ENCODE results near the gene NCAPH2. TPM values are rescaled to one million over a fixed set of nuclear protein-coding genes. Genes with fewer than 3 reads are reported as not detected.

Gene NCAPH2
- total RNA-seq, 2 donors from 2014 or later, result 43.7 to 59.6 TPM

GRCh38 chr22:50568626-50569025 lies 60.6 kb downstream of the NCAPH2 start:
- Histone ChIP-seq H3K27me3 (replicated peaks; ENCODE audit: insufficient read depth) (no peaks in the 10 kb centered on the region), H3K9me3 (no peaks in the 10 kb centered on the region), H3K4me1 (replicated peaks) (no peaks in the 10 kb centered on the region), H3K4me3 (no peak overlapping the region), H3K27ac (no peak overlapping the region), H3K36me3 (no peaks in the 10 kb centered on the region)
- no peak for DNase-seq (ENCODE audit: low spot score)
- intact Hi-C loops (cut with DNase I), result no loop called here
- TF ChIP-seq POLR2A (IDR thresholded peaks at IDR 0.05) (no peak), POLR2AphosphoS5 (IDR thresholded peaks at IDR 0.05) (no peak)
- TF ChIP-seq, protein P1, sequence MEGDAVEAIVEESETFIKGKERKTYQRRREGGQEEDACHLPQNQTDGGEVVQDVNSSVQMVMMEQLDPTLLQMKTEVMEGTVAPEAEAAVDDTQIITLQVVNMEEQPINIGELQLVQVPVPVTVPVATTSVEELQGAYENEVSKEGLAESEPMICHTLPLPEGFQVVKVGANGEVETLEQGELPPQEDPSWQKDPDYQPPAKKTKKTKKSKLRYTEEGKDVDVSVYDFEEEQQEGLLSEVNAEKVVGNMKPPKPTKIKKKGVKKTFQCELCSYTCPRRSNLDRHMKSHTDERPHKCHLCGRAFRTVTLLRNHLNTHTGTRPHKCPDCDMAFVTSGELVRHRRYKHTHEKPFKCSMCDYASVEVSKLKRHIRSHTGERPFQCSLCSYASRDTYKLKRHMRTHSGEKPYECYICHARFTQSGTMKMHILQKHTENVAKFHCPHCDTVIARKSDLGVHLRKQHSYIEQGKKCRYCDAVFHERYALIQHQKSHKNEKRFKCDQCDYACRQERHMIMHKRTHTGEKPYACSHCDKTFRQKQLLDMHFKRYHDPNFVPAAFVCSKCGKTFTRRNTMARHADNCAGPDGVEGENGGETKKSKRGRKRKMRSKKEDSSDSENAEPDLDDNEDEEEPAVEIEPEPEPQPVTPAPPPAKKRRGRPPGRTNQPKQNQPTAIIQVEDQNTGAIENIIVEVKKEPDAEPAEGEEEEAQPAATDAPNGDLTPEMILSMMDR (IDR thresholded peaks at IDR 0.05), result no peak
- 71% methylated on average over 7 of the region's 7 CpGs for WGBS

- intact Hi-C loops (cut with DNase I), result no loop called here
- DNase-seq (ENCODE audit: low spot score), result no peak
- WGBS, result 84% methylated on average over 8 of the region's 8 CpGs
- H3K36me3 ChIP-seq, result no peaks in the 10 kb centered on the region
- H3K9me3 ChIP-seq, result no peaks in the 10 kb centered on the region
- H3K4me1 ChIP-seq (replicated peaks), result no peaks in the 10 kb centered on the region
- no peaks in the 10 kb centered on the region for H3K27me3 ChIP-seq (replicated peaks; ENCODE audit: insufficient read depth)
- no peak overlapping the region for H3K4me3 ChIP-seq
- H3K27ac ChIP-seq, result no peak overlapping the region
- TF ChIP-seq POLR2A (IDR thresholded peaks at IDR 0.05), result no peak
- TF ChIP-seq, protein P1 (IDR thresholded peaks at IDR 0.05), result no peak
Measured at GRCh38 chr22:50569041-50569459, 61.0 kb downstream of the NCAPH2 start.

GRCh38 chr22:50569896-50570535 lies 62.0 kb downstream of the NCAPH2 start:
- H3K4me1 ChIP-seq (replicated peaks), result no peaks in the 10 kb centered on the region
- DNase-seq (ENCODE audit: low spot score), result no peak

GRCh38 chr22:50570861-50571260 lies 62.8 kb downstream of the NCAPH2 start:
- DNase-seq (ENCODE audit: low spot score), result no peak

More at GRCh38 chr22:50569896-50570535, 62.0 kb downstream of the NCAPH2 start:
- Histone ChIP-seq H3K27ac (no peak overlapping the region), H3K9me3 (no peaks in the 10 kb centered on the region), H3K27me3 (replicated peaks; ENCODE audit: insufficient read depth) (no peaks in the 10 kb centered on the region), H3K36me3 (no peaks in the 10 kb centered on the region), H3K4me3 (no peak overlapping the region)
- TF ChIP-seq POLR2A (IDR thresholded peaks at IDR 0.05) (no peak), POLR2AphosphoS5 (IDR thresholded peaks at IDR 0.05) (no peak)
- TF ChIP-seq, protein P1 (IDR thresholded peaks at IDR 0.05), result no peak
- intact Hi-C loops (cut with DNase I), result no loop called here
- WGBS, result 98% methylated on average over 13 of the region's 13 CpGs

More at GRCh38 chr22:50570861-50571260, 62.8 kb downstream of the NCAPH2 start:
- Histone ChIP-seq H3K4me1 (replicated peaks) (no peaks in the 10 kb centered on the region), H3K36me3 (no peaks in the 10 kb centered on the region), H3K4me3 (no peak overlapping the region), H3K9me3 (no peaks in the 10 kb centered on the region), H3K27ac (no peak overlapping the region), H3K27me3 (replicated peaks; ENCODE audit: insufficient read depth) (no peaks in the 10 kb centered on the region)
- intact Hi-C loops (cut with DNase I), result no loop called here
- TF ChIP-seq POLR2AphosphoS5 (IDR thresholded peaks at IDR 0.05) (no peak), POLR2A (IDR thresholded peaks at IDR 0.05) (no peak)
- TF ChIP-seq, protein P1 (IDR thresholded peaks at IDR 0.05), result no peak
- 91% methylated on average over 12 of the region's 12 CpGs for WGBS
